ENCODE results near the gene SEL1L.
A peak's percentile ranks its signal among the peaks of the same experiment; 100 is the strongest.
"Not testable (repeated sequence)": the region's sequence is repeated elsewhere in the genome, so short reads cannot be mapped to it uniquely, and the experiment has no call there.

The SEL1L gene

DNA sequence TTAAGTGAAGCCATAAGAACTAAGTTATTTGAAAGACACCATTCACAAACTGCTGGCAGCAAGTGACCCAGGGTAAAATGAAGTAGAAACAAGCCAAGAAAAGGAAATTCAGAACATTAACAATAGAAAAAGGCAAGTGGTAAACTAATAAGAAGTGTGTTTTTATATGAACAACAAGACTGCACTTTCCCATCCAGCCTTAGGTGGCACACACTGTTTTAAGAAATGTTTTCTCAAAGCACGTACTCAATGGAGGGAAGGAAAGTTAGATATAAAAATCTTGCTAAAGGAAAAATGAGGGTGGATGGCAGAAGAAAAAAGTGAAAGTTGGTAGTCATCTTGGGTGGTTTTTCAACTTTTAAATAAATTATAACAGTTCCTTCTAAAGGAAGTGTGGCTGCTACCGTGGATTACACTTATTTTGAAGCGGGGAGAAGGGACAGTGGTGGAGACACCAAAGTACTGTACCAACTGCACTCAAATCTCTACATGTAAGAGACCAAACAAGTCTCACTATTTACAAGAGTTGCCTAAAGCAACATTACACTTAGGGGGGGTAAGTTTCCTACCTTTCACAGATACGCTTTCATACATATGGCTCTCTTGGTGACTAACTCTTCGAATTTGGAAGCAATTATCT, 58.8 kb downstream of the SEL1L start:
- no peak for DNase-seq (ENCODE audit: low read depth in 1 of 2, low spot score in 1 of 2)

- no peak for DNase-seq (ENCODE audit: low read depth in 1 of 2, low spot score in 1 of 2)
Measured at GRCh38 chr14:81474148-81474492, 59.5 kb downstream of the SEL1L start.

GRCh38 chr14:81473456-81474147, 60.1 kb downstream of the SEL1L start:
- no peak for DNase-seq (ENCODE audit: low read depth in 1 of 2, low spot score in 1 of 2)

DNA sequence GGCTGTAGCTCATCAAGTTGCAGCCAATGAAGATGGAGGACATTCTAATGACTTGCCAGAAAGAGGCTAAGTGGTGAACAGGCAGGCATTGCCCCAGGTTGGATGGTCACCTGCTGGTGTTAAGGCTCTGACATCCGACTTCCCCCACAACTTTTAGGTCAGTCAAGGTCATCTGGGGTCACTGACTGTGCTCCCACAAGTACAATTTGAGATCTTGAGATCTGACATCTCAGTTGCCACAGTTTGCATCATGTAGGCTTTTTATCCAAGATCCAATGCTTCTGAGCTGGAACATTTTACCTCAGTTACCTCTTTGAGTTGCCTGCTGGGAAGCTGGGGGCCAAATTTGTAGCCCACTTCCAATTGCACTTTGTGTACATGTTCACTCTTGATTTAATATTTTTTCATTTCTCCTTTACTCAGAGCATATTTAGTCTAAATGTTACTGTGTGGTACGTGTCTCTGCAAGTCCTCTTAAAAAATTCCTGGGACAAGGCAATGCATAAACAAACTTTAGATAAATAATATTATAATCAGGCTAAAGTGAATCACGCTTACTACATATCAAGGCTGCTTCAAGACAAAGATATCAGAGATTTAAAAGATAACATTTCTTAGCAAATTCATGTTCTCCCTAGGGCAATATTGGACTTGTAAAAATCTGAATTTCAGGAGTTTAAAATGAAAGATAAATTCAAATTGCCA, 61.4 kb downstream of the SEL1L start:
- no peak for DNase-seq (ENCODE audit: low read depth in 1 of 2, low spot score in 1 of 2)

- DNase-seq (ENCODE audit: low read depth in 1 of 2, low spot score in 1 of 2): no peak
Measured at GRCh38 chr14:81471062-81471461, 62.6 kb downstream of the SEL1L start.

GRCh38 chr14:81470557-81470826, 63.2 kb downstream of the SEL1L start:
- DNase-seq (ENCODE audit: low read depth in 1 of 2, low spot score in 1 of 2): not testable (repeated sequence)

DNA sequence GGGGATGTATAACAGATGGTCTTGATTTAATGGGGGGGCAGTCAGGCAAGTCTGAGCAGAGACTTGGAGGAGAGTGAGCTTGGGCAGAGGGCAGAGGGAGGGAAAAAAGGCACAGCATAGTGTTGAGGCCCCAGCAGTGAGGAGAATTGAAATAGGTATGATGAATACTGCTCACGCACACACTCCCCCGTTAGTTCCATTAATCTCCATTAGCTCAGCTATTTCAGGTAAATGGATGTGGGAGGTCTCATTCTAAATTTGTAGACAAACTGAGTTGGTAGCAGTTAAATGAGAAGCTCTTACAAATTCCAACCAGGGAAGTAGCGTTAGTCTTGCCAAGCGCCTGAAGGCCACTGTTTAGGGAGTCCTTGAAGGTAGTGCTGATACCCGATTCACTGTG, 66.8 kb downstream of the SEL1L start:
- no peak for DNase-seq (ENCODE audit: low read depth in 1 of 2, low spot score in 1 of 2)

- no peak for DNase-seq (ENCODE audit: low read depth in 1 of 2, low spot score in 1 of 2)
Measured at GRCh38 chr14:81465507-81466228, 68.0 kb downstream of the SEL1L start.

GRCh38 chr14:81465003-81465392, 68.7 kb downstream of the SEL1L start:
- DNase-seq (ENCODE audit: low read depth in 1 of 2, low spot score in 1 of 2): not testable (repeated sequence)

DNA sequence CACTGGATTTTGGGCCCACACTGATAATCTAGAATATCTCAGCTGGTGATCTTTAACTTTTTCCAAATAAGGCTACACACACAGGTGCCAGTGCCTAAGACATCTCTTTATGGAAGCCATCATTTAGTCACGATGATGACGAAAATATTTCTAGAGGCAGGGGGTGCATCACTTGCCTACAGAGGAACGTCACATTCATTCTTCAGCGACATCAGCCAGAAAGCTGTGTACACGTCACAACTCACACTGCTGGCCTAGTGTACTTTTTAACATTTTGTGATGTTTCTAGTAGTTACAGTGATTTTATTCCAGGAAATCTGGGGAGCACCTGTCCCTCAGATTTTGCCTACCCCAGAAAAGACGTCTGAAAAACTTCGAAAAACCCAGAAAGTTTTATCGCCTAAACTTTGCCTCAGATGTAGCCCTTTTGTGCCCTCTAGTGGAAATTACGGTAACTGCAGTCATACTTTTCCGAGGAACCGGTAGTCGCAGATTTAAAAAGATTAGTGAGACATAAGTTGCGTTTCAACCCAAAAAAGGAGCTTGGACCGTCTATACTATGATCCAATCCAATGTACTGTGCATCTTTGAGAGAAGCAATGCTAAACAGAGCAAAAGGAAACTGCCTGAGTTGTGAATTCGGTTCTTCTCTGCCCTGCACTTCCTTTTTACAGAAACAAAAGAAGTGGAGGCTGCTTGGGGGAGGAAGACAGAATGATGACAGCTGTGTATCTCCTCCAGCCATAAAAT, 69.2 kb downstream of the SEL1L start:
- peak in 1 of 2 donors; percentile 25 for DNase-seq (ENCODE audit: low read depth in 1 of 2, low spot score in 1 of 2)

DNA sequence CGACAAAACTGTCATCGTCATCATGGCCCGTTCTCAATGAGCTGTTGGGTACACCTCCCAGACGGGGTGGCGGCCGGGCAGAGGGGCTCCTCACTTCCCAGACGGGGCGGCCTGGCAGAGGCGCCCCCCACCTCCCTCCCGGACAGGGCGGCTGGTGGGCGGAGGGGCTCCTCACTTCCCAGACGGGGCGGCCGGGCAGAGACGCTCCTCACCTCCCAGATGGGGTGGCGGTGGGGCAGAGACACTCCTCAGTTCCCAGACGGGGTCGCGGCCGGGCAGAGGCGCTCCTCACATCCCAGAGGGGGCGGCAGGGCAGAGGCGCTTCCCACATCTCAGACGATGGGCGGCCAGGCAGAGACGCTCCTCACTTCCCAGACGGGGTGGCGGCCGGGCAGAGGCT, 71.3 kb downstream of the SEL1L start:
- not testable (repeated sequence) for DNase-seq (ENCODE audit: low read depth in 1 of 2, low spot score in 1 of 2)

DNA sequence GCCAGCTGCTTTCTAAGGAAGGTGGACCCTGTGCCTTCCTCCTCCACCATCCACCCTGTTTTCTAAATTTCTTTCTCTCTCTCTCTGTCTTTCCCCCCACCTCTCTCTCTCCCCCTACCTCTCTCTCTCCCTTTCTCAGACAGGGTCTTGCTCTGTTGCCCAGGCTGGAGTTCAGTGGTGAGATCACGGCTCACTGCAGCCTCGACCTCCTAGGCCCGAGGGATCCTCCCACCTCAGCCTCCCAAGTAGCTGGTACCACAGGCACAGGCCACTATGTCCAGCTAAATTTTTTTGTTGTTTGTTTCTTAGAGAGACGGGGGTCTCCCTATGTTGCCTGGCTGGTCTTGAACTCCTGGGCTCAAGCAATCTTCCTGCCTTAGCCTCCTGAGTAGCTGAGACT, 73.7 kb downstream of the SEL1L start:
- DNase-seq (ENCODE audit: low read depth in 1 of 2, low spot score in 1 of 2): no peak

DNA sequence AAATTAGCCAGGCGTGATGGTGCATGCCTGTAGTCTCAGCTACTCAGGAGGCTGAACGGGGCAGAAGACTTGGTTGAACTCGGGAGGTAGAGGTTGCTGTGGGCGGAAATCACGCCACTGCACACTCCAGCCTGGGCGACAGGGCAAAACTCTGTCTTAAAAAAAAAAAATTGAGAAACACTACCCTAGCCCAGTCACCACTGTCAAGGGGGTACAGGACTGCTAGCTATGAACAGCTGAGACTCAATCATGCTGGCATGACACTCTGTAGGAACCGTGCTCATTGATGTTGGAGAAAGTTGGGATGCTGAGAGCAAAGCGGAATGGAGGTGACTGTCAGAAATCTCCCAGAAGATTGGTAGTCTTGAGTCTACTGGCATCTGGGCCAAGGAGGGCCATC, 75.3 kb downstream of the SEL1L start:
- DNase-seq (ENCODE audit: low read depth in 1 of 2, low spot score in 1 of 2): no peak

DNA sequence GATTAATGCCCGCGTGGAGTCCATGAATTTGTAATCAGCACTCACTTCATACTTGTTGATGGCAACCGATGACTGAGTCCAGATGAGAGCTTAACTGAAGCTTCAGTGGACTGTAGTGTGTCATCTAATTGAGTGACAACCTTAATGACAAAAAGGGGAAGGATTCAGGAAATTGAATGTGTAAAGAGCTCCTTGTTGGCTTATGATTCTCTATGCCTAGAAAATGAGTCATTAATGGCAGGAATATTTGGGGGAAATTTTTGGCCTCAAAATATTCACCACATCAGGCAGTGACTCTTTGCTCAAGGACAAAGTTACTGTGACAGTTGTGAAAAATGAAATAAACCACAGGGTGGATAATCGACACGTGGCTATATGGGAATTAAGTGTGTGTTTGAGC, 78.3 kb downstream of the SEL1L start:
- DNase-seq (ENCODE audit: low read depth in 1 of 2, low spot score in 1 of 2): no peak

DNA sequence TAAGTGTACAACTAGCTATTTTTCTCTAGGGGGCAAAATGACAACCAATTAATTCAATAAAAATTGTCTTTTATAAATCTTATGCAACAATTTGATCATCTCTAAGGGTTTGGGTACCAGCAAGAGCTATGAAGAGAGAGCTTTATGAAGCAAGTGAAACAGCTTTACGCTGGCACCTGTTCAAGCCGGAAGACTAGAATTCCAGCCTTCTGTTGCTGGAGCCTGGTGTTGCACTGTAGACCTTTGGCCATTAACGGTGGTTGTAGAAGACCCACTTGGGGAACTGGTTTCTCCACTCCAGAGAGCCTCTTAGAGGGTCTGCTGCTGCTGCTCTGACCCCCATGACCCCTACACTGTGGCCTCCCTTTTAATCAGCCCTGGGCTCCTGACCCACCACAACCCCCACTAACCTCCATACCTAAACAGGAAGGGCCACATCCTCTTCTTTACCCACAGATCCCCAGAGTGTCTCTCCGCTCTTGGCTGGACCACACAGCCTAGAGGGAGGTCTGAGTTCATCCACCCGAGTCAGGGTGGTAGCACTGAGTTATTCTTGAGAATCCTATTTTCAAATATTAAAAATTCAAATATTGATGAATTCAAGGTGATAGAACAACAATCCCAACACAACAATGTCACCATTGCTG, 79.0 kb downstream of the SEL1L start:
- no peak for DNase-seq (ENCODE audit: low read depth in 1 of 2, low spot score in 1 of 2)

- DNase-seq (ENCODE audit: low read depth in 1 of 2, low spot score in 1 of 2): peak in 1 of 2 donors; percentile 12
Measured at GRCh38 chr14:81453166-81453766, 80.4 kb downstream of the SEL1L start.

DNA sequence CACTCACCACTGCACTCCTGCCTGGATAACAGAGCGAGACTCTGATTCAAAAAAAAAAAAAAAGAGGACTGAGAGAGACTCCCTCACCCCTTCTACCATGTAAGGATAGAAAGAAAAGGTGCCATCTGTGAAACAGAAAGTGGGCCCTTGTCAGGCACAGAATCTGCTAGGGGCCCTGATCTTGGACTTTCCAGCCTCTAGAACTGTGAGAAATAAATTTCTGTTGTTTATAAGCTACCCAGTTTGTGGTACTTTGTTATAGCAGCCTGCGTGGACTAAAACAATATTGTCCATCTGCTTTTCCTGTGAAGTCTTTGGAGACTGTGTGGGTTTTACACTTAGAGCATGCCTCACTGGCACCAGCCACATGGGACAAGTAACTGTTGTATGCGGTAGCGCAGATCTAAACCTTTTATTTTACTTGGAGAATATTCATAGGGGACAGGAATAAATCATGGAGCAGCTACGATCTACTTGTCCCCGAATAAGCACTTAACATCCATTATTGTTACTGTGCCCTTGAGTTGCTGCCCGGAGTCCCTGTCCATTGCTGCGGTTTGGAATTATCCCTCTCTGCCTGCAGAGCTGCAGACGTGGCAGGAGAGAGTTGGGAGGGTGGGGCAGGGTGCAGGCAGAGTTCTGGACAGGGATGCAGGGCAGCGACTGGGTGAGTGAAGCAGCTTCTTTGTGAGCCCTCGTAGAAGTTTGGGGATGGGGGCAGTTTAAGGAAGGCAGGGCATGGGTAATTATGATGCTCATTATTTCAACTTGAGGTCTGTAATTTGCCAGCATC, 81.1 kb downstream of the SEL1L start:
- DNase-seq (ENCODE audit: low read depth in 1 of 2, low spot score in 1 of 2): no peak

DNA sequence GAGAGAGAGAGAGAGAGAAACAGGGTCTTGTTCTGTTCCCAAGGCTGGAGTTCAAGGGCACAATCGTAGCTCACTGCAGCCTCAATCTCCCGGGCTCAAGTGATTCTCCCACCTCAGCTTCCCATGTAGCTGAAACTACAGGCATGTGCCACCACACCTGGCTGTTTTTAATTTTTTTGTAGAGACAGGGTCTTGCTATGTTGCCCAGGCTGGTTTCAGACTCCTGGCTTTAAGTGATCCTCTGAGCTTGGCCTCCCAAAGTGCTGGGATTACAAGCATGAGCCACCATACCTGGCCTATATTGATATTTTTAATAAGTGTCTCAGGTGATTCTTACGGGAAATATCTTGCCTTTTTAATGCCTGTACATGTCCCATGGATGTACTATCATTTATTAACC, 82.7 kb downstream of the SEL1L start:
- no peak for DNase-seq (ENCODE audit: low read depth in 1 of 2, low spot score in 1 of 2)

DNA sequence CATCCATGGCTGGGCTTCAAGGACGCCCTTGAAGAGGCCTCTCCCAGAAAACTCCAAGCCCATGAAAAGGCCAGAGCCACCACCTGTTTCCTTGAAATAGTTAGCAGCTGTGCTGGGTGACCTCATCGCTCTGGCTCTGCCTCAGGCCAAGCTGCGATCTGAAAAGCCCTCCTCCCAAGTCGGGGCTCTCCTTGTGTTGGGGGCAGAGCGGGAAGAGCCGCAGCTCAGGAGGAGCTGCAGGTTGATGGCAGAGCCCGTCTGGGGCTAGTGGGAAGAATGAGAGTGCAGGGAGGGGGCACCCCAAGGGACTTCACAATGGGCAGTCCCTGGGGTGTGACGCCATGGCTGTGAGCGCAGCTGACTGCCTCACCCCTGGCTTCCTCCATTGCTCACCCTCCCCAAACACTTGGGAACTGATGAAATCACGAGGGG, 83.5 kb downstream of the SEL1L start:
- no peak for DNase-seq (ENCODE audit: low read depth in 1 of 2, low spot score in 1 of 2)

- no peak for DNase-seq (ENCODE audit: low read depth in 1 of 2, low spot score in 1 of 2)
Measured at GRCh38 chr14:81449576-81449975, 84.1 kb downstream of the SEL1L start.

Measured in activated T-helper 1 cell treated with anti-CD3 and anti-CD28 coated beads, Interleukin-2, amount 50 U/mL, for 16 hours (primary cell).